ENCODE results near the gene GPATCH2.

- TF ChIP-seq POLR2AphosphoS5 (IDR thresholded peaks at IDR 0.05; ENCODE audit: insufficient read depth in 1 of 2, low read depth in 1 of 2) (no peak), CTCF (IDR thresholded peaks at IDR 0.05) (no peak)
These were observed 135.6 kb downstream of the GPATCH2 start for GRCh38 chr1:217495249-217495648.
